Thoracic aorta (tissue), 2 donors: ENCODE data around the gene EZH1. TPM values are rescaled to one million over a fixed set of nuclear protein-coding genes. Genes with fewer than 3 reads are reported as not detected.

Source experiments
- ATAC-seq: fragments of 150-250 bp; one replicate; pipeline ENCODE4 v1.8.0; 2017; ENCODE audit warnings: low read depth; ENCODE audit not compliant: insufficient number of reproducible peaks, low FRiP score
- DNase-seq: peaks from one replicate; pipeline ENCODE4 v3.0.0-alpha.2; 2020; ENCODE audit warnings: low spot score
- H3K27ac ChIP-seq, 2 donors: fragments of 200-600 bp; sonication (generic); 1 replicate in 1 of 2; 2 replicates in 1 of 2; pipeline ENCODE4 v1.5.1; 2016; ENCODE audit warnings: mild to moderate bottlenecking in 2 of 2, moderate library complexity in 2 of 2
- H3K27me3 ChIP-seq: fragments of 200-600 bp; sonication (generic); replicated peaks from 2 replicates; pipeline ENCODE4 v1.6.0; 2016; ENCODE audit warnings: mild to moderate bottlenecking; ENCODE audit not compliant: insufficient read depth
- H3K36me3 ChIP-seq: fragments of 200-600 bp; sonication (generic); one replicate; pipeline ENCODE4 v1.5.1; 2016
- H3K4me1 ChIP-seq, 2 donors: fragments of 200-600 bp; sonication (generic); 1 replicate in 1 of 2; 2 replicates in 1 of 2; pipeline versions ENCODE4 v1.5.1 to v1.6.0; 2016; ENCODE audit warnings: low read depth in 2 of 2, mild to moderate bottlenecking in 1 of 2; ENCODE audit not compliant: control insufficient read depth in 1 of 2
- H3K4me3 ChIP-seq: fragments of 200-600 bp; sonication (generic); 2 replicates; pipeline ENCODE4 v1.5.1; 2016; ENCODE audit warnings: mild to moderate bottlenecking
- H3K9me3 ChIP-seq: fragments of 200-600 bp; sonication (generic); 2 replicates; pipeline ENCODE4 v1.5.1; 2016
- total RNA-seq, 2 donors: library from RNA; depleted of rRNA; stranded (reverse); fragments of >200 nt; gene quantifications; one replicate each; pipeline versions ENCODE4 v1.1.0 to v1.2.3, GENCODE V29; 2016
- TF ChIP-seq, protein P1 (sequence below): fragments of 200-600 bp; sonication (generic); IDR thresholded peaks from one replicate; pipeline ENCODE4 v1.5.1; 2019; ENCODE audit warnings: antibody characterized with exemption

The EZH1 gene
- total RNA-seq, 2 donors from 2014 or later: 66.3 to 75.2 TPM

- DNase-seq: no peak
- no peak for ATAC-seq
- Histone ChIP-seq H3K27ac (no peak overlapping the region), H3K36me3 (peaks cover 70% of the 10 kb centered on the region), H3K4me1 (no peaks in the 10 kb centered on the region), H3K27me3 (no peaks in the 10 kb centered on the region), H3K9me3 (no peaks in the 10 kb centered on the region), H3K4me3 (no peak overlapping the region)
- TF ChIP-seq, protein P1, sequence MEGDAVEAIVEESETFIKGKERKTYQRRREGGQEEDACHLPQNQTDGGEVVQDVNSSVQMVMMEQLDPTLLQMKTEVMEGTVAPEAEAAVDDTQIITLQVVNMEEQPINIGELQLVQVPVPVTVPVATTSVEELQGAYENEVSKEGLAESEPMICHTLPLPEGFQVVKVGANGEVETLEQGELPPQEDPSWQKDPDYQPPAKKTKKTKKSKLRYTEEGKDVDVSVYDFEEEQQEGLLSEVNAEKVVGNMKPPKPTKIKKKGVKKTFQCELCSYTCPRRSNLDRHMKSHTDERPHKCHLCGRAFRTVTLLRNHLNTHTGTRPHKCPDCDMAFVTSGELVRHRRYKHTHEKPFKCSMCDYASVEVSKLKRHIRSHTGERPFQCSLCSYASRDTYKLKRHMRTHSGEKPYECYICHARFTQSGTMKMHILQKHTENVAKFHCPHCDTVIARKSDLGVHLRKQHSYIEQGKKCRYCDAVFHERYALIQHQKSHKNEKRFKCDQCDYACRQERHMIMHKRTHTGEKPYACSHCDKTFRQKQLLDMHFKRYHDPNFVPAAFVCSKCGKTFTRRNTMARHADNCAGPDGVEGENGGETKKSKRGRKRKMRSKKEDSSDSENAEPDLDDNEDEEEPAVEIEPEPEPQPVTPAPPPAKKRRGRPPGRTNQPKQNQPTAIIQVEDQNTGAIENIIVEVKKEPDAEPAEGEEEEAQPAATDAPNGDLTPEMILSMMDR: no peak
Measured at GRCh38 chr17:42704837-42705494, 39.9 kb downstream of the EZH1 start.

DNA sequence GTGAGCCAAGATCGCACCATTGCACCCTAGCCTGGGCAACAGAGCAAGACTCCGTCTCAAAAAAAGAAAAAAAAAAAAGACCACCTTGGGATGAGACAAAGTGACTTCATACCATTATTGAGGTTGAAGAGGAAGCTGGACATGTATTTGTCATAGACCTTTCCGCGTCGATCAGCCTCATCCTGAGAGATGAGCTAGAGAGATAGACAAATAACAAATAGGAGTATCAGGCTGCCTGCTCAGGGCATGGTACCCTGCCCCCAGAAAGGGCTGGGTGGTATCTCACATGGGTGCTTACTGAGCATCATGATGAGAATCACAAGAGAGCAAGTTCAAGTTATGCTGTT, 40.4 kb downstream of the EZH1 start:
- Histone ChIP-seq H3K4me1 (no peaks in the 10 kb centered on the region), H3K36me3 (peaks cover 65% of the 10 kb centered on the region), H3K27ac (no peak overlapping the region), H3K4me3 (no peak overlapping the region), H3K9me3 (no peaks in the 10 kb centered on the region), H3K27me3 (no peaks in the 10 kb centered on the region)
- no peak for DNase-seq
- no peak for ATAC-seq
- TF ChIP-seq, protein P1: no peak

- Histone ChIP-seq H3K27me3 (no peaks in the 10 kb centered on the region), H3K4me1 (no peaks in the 10 kb centered on the region), H3K9me3 (no peaks in the 10 kb centered on the region), H3K27ac (no peak overlapping the region), H3K36me3 (peaks cover 53% of the 10 kb centered on the region), H3K4me3 (no peak overlapping the region)
- DNase-seq (no peak), ATAC-seq (no peak)
- TF ChIP-seq, protein P1: no peak
Measured at GRCh38 chr17:42702446-42702845, 42.4 kb downstream of the EZH1 start.

- ATAC-seq (no peak), DNase-seq (no peak)
- Histone ChIP-seq H3K9me3 (no peaks in the 10 kb centered on the region), H3K4me3 (no peak overlapping the region), H3K27ac (no peak overlapping the region), H3K27me3 (no peaks in the 10 kb centered on the region), H3K4me1 (no peaks in the 10 kb centered on the region), H3K36me3 (peaks cover 51% of the 10 kb centered on the region)
- TF ChIP-seq, protein P1: no peak
Measured at GRCh38 chr17:42700586-42701289, 44.1 kb downstream of the EZH1 start.

DNA sequence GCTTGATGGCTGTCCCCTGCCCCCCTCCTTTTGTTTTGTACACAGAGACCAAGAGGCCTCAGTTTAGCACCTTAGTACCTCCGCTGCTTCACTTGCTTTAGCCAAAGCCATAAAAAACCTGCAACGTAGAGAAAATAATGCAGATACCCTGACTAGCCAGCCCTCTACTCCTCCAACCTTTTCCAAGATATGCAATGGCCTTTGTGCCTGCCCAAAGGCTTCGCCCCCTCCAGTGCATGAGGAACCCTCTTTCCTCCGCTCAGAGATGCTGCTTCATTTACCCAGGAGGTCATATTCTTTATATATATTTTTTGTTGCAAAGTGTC, 45.5 kb downstream of the EZH1 start:
- Histone ChIP-seq H3K4me3 (no peak overlapping the region), H3K36me3 (peaks cover 39% of the 10 kb centered on the region), H3K4me1 (no peaks in the 10 kb centered on the region), H3K27me3 (no peaks in the 10 kb centered on the region), H3K27ac (no peak overlapping the region), H3K9me3 (no peaks in the 10 kb centered on the region)
- no peak for DNase-seq
- no peak for ATAC-seq
- TF ChIP-seq, protein P1: no peak
